Peyer's patch (tissue), 4 donors: ENCODE measurements around the gene DSTYK. TPM values are rescaled to one million over a fixed set of nuclear protein-coding genes. Genes with fewer than 3 reads are reported as not detected.

Experiments used
- DNase-seq, 3 donors: peaks; one replicate each; pipeline ENCODE4 v3.0.0-alpha.2; 2017 to 2019
- H3K27ac ChIP-seq, 4 donors: fragments of 200-600 bp; sonication (generic); one replicate each; pipeline ENCODE4 v1.5.1; 2016 to 2019
- H3K27me3 ChIP-seq, 2 donors: fragments of 200-600 bp; sonication (generic); one replicate each; pipeline ENCODE4 v1.5.1; 2019
- H3K36me3 ChIP-seq, 3 donors: fragments of 200-600 bp; sonication (generic); one replicate each; pipeline ENCODE4 v1.5.1; 2016 to 2019
- H3K4me1 ChIP-seq, 4 donors: fragments of 200-600 bp; sonication (generic); one replicate each; pipeline ENCODE4 v1.5.1; 2016 to 2019
- H3K4me3 ChIP-seq, 4 donors: fragments of 200-600 bp; sonication (generic); 1 replicate in 3 of 4; 2 replicates in 1 of 4; pipeline ENCODE4 v1.5.1; 2016 to 2019; ENCODE audit warnings: mild to moderate bottlenecking in 1 of 4
- H3K9me3 ChIP-seq, 4 donors: fragments of 200-600 bp; sonication (generic); one replicate each; pipeline ENCODE4 v1.5.1; 2016 to 2019; ENCODE audit warnings: mild to moderate bottlenecking in 1 of 4
- CTCF ChIP-seq, 6 experiments: fragments of 450-650 bp in 4 of 6; fragments of 200-600 bp in 2 of 6; sonication (generic) in 1 of 6; IDR thresholded peaks; one replicate each; pipeline ENCODE4 v1.5.1; 2017 to 2019; ENCODE audit warnings: antibody characterized with exemption in 6 of 6, mild to moderate bottlenecking in 3 of 6, moderate library complexity in 1 of 6
- POLR2A ChIP-seq, 2 donors: fragments of 450-650 bp; IDR thresholded peaks; one replicate each; pipeline ENCODE4 v1.5.1; 2017; ENCODE audit warnings: antibody characterized with exemption in 2 of 2, mild to moderate bottlenecking in 2 of 2, moderate library complexity in 2 of 2
- total RNA-seq, 4 donors: library from RNA; depleted of rRNA; stranded (reverse); fragments of >200 nt; gene quantifications; one replicate each; pipeline ENCODE4 v1.1.0, GENCODE V29; 2016

DSTYK gene
- total RNA-seq, 4 donors from 2014 or later = 3.5 to 11.6 (median 6.8) TPM

GRCh38 chr1:205102404-205102803 lies 109.1 kb downstream of the DSTYK start:
- no peaks in the 10 kb centered on the region for H3K9me3 ChIP-seq
- TF ChIP-seq CTCF (IDR thresholded peaks at IDR 0.05) (no peak), POLR2A (IDR thresholded peaks at IDR 0.05) (no peak)
- peaks cover 0 to 93% (median 6%) of the 10 kb centered on the region in 3 donors for H3K36me3 ChIP-seq

GRCh38 chr1:205098242-205098641 lies 113.3 kb downstream of the DSTYK start:
- no peak for TF ChIP-seq CTCF (IDR thresholded peaks at IDR 0.05)
- TF ChIP-seq POLR2A (IDR thresholded peaks at IDR 0.05) = no peak
- no peak overlapping the region for H3K27ac ChIP-seq
- no peaks in the 10 kb centered on the region for H3K27me3 ChIP-seq
- no peaks in the 10 kb centered on the region for H3K9me3 ChIP-seq
- no peak for DNase-seq
- H3K36me3 ChIP-seq = peaks cover 0 to 95% (median 6%) of the 10 kb centered on the region in 3 donors
- H3K4me1 ChIP-seq = no peaks in the 10 kb centered on the region
- H3K4me3 ChIP-seq = no peak overlapping the region

More at GRCh38 chr1:205102404-205102803, 109.1 kb downstream of the DSTYK start:
- H3K27me3 ChIP-seq = no peaks in the 10 kb centered on the region
- no peaks in the 10 kb centered on the region for H3K4me1 ChIP-seq
- no peak for DNase-seq
- no peak overlapping the region for H3K27ac ChIP-seq
- H3K4me3 ChIP-seq = no peak overlapping the region

- Histone ChIP-seq H3K27ac (no peak overlapping the region), H3K27me3 (no peaks in the 10 kb centered on the region), H3K9me3 (no peaks in the 10 kb centered on the region), H3K36me3 (peaks cover 0 to 93% (median 4%) of the 10 kb centered on the region in 3 donors), H3K4me3 (no peak overlapping the region), H3K4me1 (no peaks in the 10 kb centered on the region)
- TF ChIP-seq POLR2A (IDR thresholded peaks at IDR 0.05) (no peak), CTCF (IDR thresholded peaks at IDR 0.05) (no peak)
- DNase-seq = no peak
Measured at GRCh38 chr1:205095422-205095821, 116.1 kb downstream of the DSTYK start.

Other genes starting within 250 kb of the DSTYK start
- gene CNTN2, start 168.5 kb downstream of the DSTYK start, total RNA-seq = 1 to 10 TPM in 1 of 4 donors, under 1 TPM in 1, not detected in 2; 0.18 to 2.8 TPM
- 1 to 10 TPM in 3 of 4 donors, under 1 TPM in 1; 0.88 to 3.3 (median 2.6) TPM for gene TMEM81, start 127.2 kb downstream of the DSTYK start, total RNA-seq
- gene RBBP5, start 89.7 kb downstream of the DSTYK start, total RNA-seq = 10 to 100 TPM; 11.9 to 21.5 (median 15.3) TPM
- 1 to 10 TPM in 2 of 4 donors, under 1 TPM in 2; 0.53 to 4.1 (median 1.1) TPM for gene TMCC2, start 16.2 kb upstream of the DSTYK start, total RNA-seq
- gene NUAK2, start 110.0 kb upstream of the DSTYK start, total RNA-seq = 10 to 100 TPM; 22.0 to 40.0 (median 30.9) TPM
- not detected for gene KLHDC8A, start 145.2 kb upstream of the DSTYK start, total RNA-seq
- 1 to 10 TPM in 2 of 4 donors, not detected in 2; 2.4 to 3.7 TPM for gene LEMD1, start 210.4 kb upstream of the DSTYK start, total RNA-seq
- gene BLACAT1, start 244.3 kb upstream of the DSTYK start, total RNA-seq = 1 to 10 TPM in 2 of 4 donors, under 1 TPM in 1, not detected in 1; 0.53 to 3.6 (median 1.5) TPM